HepG2 (cell line): ENCODE data around the gene RPL39. TPM values are rescaled to one million over a fixed set of nuclear protein-coding genes. Genes with fewer than 3 reads are reported as not detected.

ENCODE experiments used
- ATAC-seq: fragments of 200-7000 bp; cut with Tn5 transposase; 3 replicates; pipeline ENCODE4 v1.9.1; 2020; ENCODE audit warnings: mild to moderate bottlenecking, moderate library complexity
- BruUV-seq: library from RNA; stranded (reverse); fragments of 400-500 nt; replicated peaks from 2 replicates; lab custom pipeline; 2021; lab: Mats Ljungman, UMichigan
- CTCF ChIA-PET: fragments of 300-600 bp; formaldehyde crosslinking; extraction: SDS; loops from one replicate; lab custom pipeline; 2021; ENCODE audit warnings: low total read pairs, inconsistent platforms, low intra/inter-chr PET ratio; lab: Yijun Ruan, JAX
- POLR2A ChIA-PET: fragments of 350-600 bp; sonication (Branson Sonifier 250); formaldehyde crosslinking; loops from one replicate; lab custom pipeline; 2020; ENCODE audit warnings: antibody characterized with exemption, inconsistent platforms; lab: Yijun Ruan, JAX
- DNase-seq: peaks from one replicate; pipeline ENCODE4 v3.0.0-alpha.2; 2015; ENCODE audit warnings: low spot score
- FAIRE-seq: peaks from 3 replicates; lab custom pipeline; 2011; peaks lifted over from hg19 to GRCh38; lab: Jason Lieb, UNC
- H2AFZ ChIP-seq: one replicate; pipeline ENCODE4 v1.6.1; 2011; ENCODE audit warnings: low read length, inconsistent platforms
- H3K27ac ChIP-seq: fragments of 300-600 bp; 3 replicates; pipeline ENCODE4 v1.8.0; 2011; ENCODE audit warnings: mixed run types, mild to moderate bottlenecking, mixed read lengths, low read length, inconsistent platforms; ENCODE audit not compliant: insufficient read depth; ENCODE audit errors: extremely low read length
- H3K27me3 ChIP-seq, 2 experiments: fragments of 200-600 bp in 1 of 2; 2 replicates in 1 of 2; 3 replicates in 1 of 2; pipeline versions ENCODE4 v1.6.0 to v1.8.0; 2011; ENCODE audit warnings: low read length in 2 of 2, mild to moderate bottlenecking in 2 of 2, moderate library complexity in 2 of 2, inconsistent platforms in 1 of 2; ENCODE audit not compliant: insufficient read depth in 2 of 2, control insufficient read depth in 1 of 2
- H3K36me3 ChIP-seq, 2 experiments: fragments of 200-600 bp in 1 of 2; replicated peaks in 1 of 2; 2 replicates in 1 of 2; 3 replicates in 1 of 2; pipeline versions ENCODE4 v1.5.1 to v1.8.0; 2011; ENCODE audit warnings: low read length in 2 of 2, inconsistent platforms in 1 of 2; ENCODE audit not compliant: insufficient read depth in 2 of 2, control insufficient read depth in 1 of 2
- H3K4me1 ChIP-seq: 2 replicates; pipeline ENCODE4 v1.5.1; 2012; ENCODE audit warnings: low read length, inconsistent platforms; ENCODE audit not compliant: insufficient read depth
- H3K4me2 ChIP-seq: 2 replicates; pipeline ENCODE4 v1.6.0; 2011; ENCODE audit warnings: low read depth, low read length, inconsistent platforms
- H3K4me3 ChIP-seq, 3 experiments: fragments of 200-600 bp in 1 of 3; sonication (generic), shearing (Covaris generic) in 1 of 3; replicated peaks in 1 of 3; 2 replicates each; pipeline ENCODE4 v1.5.1; 2011 to 2016; ENCODE audit warnings: low read length in 3 of 3, inconsistent platforms in 2 of 3, low read depth in 2 of 3, mild to moderate bottlenecking in 2 of 3, control low read depth in 1 of 3, mixed read lengths in 1 of 3; ENCODE audit not compliant: insufficient read depth in 1 of 3
- H3K79me2 ChIP-seq: one replicate; pipeline ENCODE4 v1.6.1; 2011; ENCODE audit warnings: low read length, inconsistent platforms; ENCODE audit not compliant: insufficient read depth
- H3K9ac ChIP-seq: 2 replicates; pipeline ENCODE4 v1.6.0; 2011; ENCODE audit warnings: mild to moderate bottlenecking, low read depth, low read length, inconsistent platforms; ENCODE audit not compliant: insufficient read depth
- H3K9me3 ChIP-seq: 2 replicates; pipeline ENCODE4 v1.5.1; 2012; ENCODE audit warnings: mild to moderate bottlenecking, low read length
- H4K20me1 ChIP-seq: 2 replicates; pipeline ENCODE4 v1.6.0; 2011; ENCODE audit warnings: inconsistent platforms, mild to moderate bottlenecking, low read length, moderate library complexity; ENCODE audit not compliant: insufficient read depth
- CREBL2 ChIP-seq: sonication (generic); formaldehyde crosslinking; IDR thresholded peaks from 2 replicates; pipeline ENCODE4 v1.8.1; 2023; ENCODE audit warnings: missing genetic modification reagents, mild to moderate bottlenecking, borderline replicate concordance
- CREM ChIP-seq, 2 experiments: sonication (generic) in 1 of 2; formaldehyde crosslinking in 1 of 2; IDR thresholded peaks; 2 replicates each; pipeline versions ENCODE4 v1.4.0 to v1.6.1; 2016 to 2020; ENCODE audit warnings: antibody characterized with exemption in 1 of 2, mild to moderate bottlenecking in 1 of 2, missing genetic modification reagents in 1 of 2
- CSRNP1 ChIP-seq: sonication (generic); formaldehyde crosslinking; IDR thresholded peaks from 2 replicates; pipeline ENCODE4 v1.8.1; 2023; ENCODE audit warnings: mild to moderate bottlenecking, missing genetic modification reagents
- FOXO1 ChIP-seq: sonication (generic); formaldehyde crosslinking; IDR thresholded peaks from 2 replicates; pipeline ENCODE4 v1.4.0; 2020; ENCODE audit warnings: missing genetic modification reagents
- GFI1 ChIP-seq: sonication (generic); formaldehyde crosslinking; IDR thresholded peaks from 2 replicates; pipeline ENCODE4 v1.5.0; 2020; ENCODE audit warnings: missing genetic modification reagents, mild to moderate bottlenecking, borderline replicate concordance
- HDAC1 ChIP-seq: sonication (generic); formaldehyde crosslinking; IDR thresholded peaks from 2 replicates; pipeline ENCODE4 v1.5.1; 2020; ENCODE audit warnings: mild to moderate bottlenecking, missing genetic modification reagents
- IKZF4 ChIP-seq: sonication (generic); formaldehyde crosslinking; IDR thresholded peaks from 2 replicates; pipeline ENCODE4 v1.5.1; 2020; ENCODE audit warnings: borderline replicate concordance, mild to moderate bottlenecking, low read depth, missing genetic modification reagents; ENCODE audit errors: not compliant biosample characterization
- NR2F2 ChIP-seq: IDR thresholded peaks from 2 replicates; pipeline ENCODE4 v1.6.1; 2012; ENCODE audit warnings: low read depth, inconsistent platforms, borderline replicate concordance
- TEAD3 ChIP-seq: optimal IDR thresholded peaks from 2 replicates; pipeline ENCODE3; 2016; ENCODE audit warnings: borderline replicate concordance
- ZNF691 ChIP-seq: sonication (generic); formaldehyde crosslinking; IDR thresholded peaks from 2 replicates; pipeline ENCODE4 v1.4.0; 2020; ENCODE audit warnings: missing genetic modification reagents, low read depth, mild to moderate bottlenecking, borderline replicate concordance
- ZNF800 ChIP-seq: sonication (generic); formaldehyde crosslinking; IDR thresholded peaks from 2 replicates; pipeline ENCODE4 v1.4.0; 2020; ENCODE audit warnings: missing genetic modification reagents
- ZSCAN25 ChIP-seq: sonication (generic); formaldehyde crosslinking; IDR thresholded peaks from 2 replicates; pipeline ENCODE4 v1.8.0; 2022; ENCODE audit warnings: mild to moderate bottlenecking, missing genetic modification reagents
- ZSCAN31 ChIP-seq: sonication (generic); formaldehyde crosslinking; IDR thresholded peaks from 2 replicates; pipeline ENCODE4 v1.5.0; 2020; ENCODE audit warnings: low read depth, mild to moderate bottlenecking, missing genetic modification reagents
- WGBS: methylation state at CpG from one replicate; pipeline ENCODE4 v1.1.6; 2017; ENCODE audit warnings: low lambda C conversion rate; 5-methylcytosine and 5-hydroxymethylcytosine counted together
- in situ Hi-C: cut with HindIII; loops from 2 replicates; pipeline ENCODE4 v1.10.0; 2017; ENCODE audit warnings: low pct_unique_long_range_greater_than_20kb; ENCODE audit not compliant: extremely low pct_ligation_motif_present
- intact Hi-C: fragments of 100-400 bp; cut with micrococcal nuclease; formaldehyde crosslinking; loops from one replicate; pipeline ENCODE4 v1.10.0; 2022; ENCODE audit not compliant: unreplicated experiment
- polyA plus RNA-seq, 8 experiments: library from polyadenylated mRNA; depleted of rRNA in 3 of 8; stranded (reverse) in 7 of 8; unstranded in 1 of 8; fragments of >200 nt; fragmentation: Illumina TruSeq in 4 of 8; extraction: Trizol in 4 of 8; gene quantifications; 2 replicates each; pipeline versions ENCODE4 v1.2.1 to v1.2.3, GENCODE V29; 2011 to 2016; ENCODE audit warnings: low read depth in 4 of 8, missing spikeins in 1 of 8, mixed read lengths in 1 of 8; ENCODE audit not compliant: insufficient read depth in 1 of 8
- total RNA-seq, 5 experiments: library from RNA; depleted of rRNA; stranded (reverse); fragments of >200 nt; fragmentation: Illumina TruSeq; extraction: Trizol; gene quantifications; 2 replicates each; pipeline ENCODE4 v1.2.3, GENCODE V29; 2016; ENCODE audit warnings: low read depth in 1 of 5

RPL39 gene
- total and polyA plus RNA-seq, 2 of the 13 experiments (the other 11 are each of a cell fraction or from before 2014, with no cell fraction given), result 2,312 to 3,547 TPM

- no peak overlapping the region for H2AFZ ChIP-seq
- peak; percentile 54 for ATAC-seq
- no peak for TF ChIP-seq IKZF4 (CRISPR knock-in tag)
- peak; percentile 76 for TF ChIP-seq TEAD3 (CRISPR knock-in tag)
- TF ChIP-seq ZSCAN25 (CRISPR knock-in tag), result peak; percentile 45; the same call in 1 of the 2 replicates
- no peak for TF ChIP-seq ZSCAN31 (CRISPR knock-in tag)
- peak; percentile 71; the same call in 1 of the 2 replicates for TF ChIP-seq NR2F2
- peak; percentile 53; the same call in 1 of the 2 replicates for TF ChIP-seq HDAC1 (CRISPR knock-in tag)
- TF ChIP-seq CSRNP1 (CRISPR knock-in tag), result 0 out of 2 replicates have a peak, but pooled peaks have one; percentile 29
- no peak for TF ChIP-seq FOXO1
- TF ChIP-seq CREBL2 (CRISPR knock-in tag), result no peak
- TF ChIP-seq ZNF800, result 0 out of 2 replicates have a peak, but pooled peaks have one; percentile 26
- TF ChIP-seq CREM (IDR thresholded peaks at IDR 0.05), result peak; percentile 30; the same call in 1 of the 2 replicates
- TF ChIP-seq CREM (CRISPR knock-in tag; IDR thresholded peaks at IDR 0.05), result no peak
- 0 out of 2 replicates have a peak, but pooled peaks have one; percentile 26 for TF ChIP-seq ZNF691
- 0 out of 2 replicates have a peak, but pooled peaks have one; percentile 30 for TF ChIP-seq GFI1 (CRISPR knock-in tag)
Measured at GRCh38 chrX:119757646-119757978, 33.8 kb downstream of the RPL39 start.

More at GRCh38 chrX:119757646-119757978, 33.8 kb downstream of the RPL39 start:
- H3K27ac ChIP-seq, result peak overlapping the region; percentile 68
- H3K9ac ChIP-seq, result 0 out of 2 replicates have a peak overlapping the region, but pooled peaks have one; percentile 46
- no peaks in the 10 kb centered on the region for H3K27me3 ChIP-seq
- peak overlapping the region; percentile 80 for H3K4me2 ChIP-seq
- ChIA-PET CTCF (no interaction called here), POLR2A (interaction anchor here (0.9 to 4.5 kb wide), 5 partner anchors 33 to 185 kb away, joined by 3 to 54 read pairs (median 4); partner anchors contain the start of genes RPL39 and UPF3B)
- FAIRE-seq, result no peak
- H3K4me1 ChIP-seq, result peaks cover 35% of the 10 kb centered on the region
- H3K4me3 ChIP-seq, result peak overlapping the region; percentile 47 to 69 (median 64); a peak in 5 of 6 replicates
- no TSS peak for BruUV-seq
- DNase-seq, result no peak
- 13% methylated on average over 7 of the region's 12 CpGs for WGBS
- no peaks in the 10 kb centered on the region for H3K36me3 ChIP-seq
- H3K79me2 ChIP-seq, result no peaks in the 10 kb centered on the region
- in situ Hi-C loops (no loop called here), intact Hi-C loops (loop anchor here (1.0 kb wide), 1 partner anchor 150 kb away; no protein-coding TSS in a partner anchor)
- H4K20me1 ChIP-seq, result no peaks in the 10 kb centered on the region
- H3K9me3 ChIP-seq, result no peaks in the 10 kb centered on the region
